ENCODE measurements around the gene SENP2.
"Not testable (repeated sequence)": the region's sequence is repeated elsewhere in the genome, so short reads cannot be mapped to it uniquely, and the experiment has no call there.

The SENP2 gene

DNA sequence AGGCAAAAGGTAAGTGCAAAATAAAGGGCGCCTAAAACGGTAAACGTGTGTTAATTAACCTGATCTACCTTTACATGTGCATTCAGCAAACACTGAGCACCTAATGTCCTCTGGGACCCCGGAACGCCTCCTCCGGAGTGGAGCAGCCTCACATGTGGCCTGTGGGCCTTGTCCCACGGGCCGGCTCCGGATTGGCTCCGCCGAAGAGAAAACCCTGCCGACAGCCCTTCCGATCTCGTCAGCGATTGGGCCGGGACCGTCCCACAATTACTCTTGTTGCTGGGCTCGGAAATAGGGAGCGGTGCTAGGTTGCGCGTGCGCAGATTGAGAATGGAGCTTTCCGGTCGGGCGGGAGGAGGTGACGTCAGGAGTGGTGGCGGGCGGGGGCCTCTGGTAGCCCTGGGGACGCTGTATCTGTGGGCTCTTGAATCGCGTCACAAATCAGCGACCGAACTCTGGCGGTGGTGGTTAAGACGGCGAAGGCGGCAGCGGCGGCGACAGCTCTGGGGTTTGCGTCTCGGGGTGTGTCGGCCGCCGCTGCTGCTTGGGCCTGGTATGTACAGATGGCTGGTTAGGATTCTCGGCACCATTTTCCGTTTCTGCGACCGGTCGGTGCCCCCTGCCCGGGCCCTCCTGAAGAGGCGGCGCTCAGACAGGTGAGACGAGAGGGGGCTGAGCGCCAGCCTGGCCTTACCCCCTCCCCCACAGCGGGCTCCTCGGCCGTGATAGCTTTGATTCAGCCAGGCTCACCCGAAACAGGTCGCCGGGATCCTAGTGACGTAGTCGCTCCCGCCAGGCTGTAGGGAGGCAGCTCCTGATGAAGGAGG is at the start of gene SENP2:
TSS of gene SENP2 (plus strand) at position 437 of the 827 bp plus-strand sequence. CDS start at position 556, 119 bp downstream.
- DNase-seq (ENCODE audit: low spot score): peak; percentile 99

DNA sequence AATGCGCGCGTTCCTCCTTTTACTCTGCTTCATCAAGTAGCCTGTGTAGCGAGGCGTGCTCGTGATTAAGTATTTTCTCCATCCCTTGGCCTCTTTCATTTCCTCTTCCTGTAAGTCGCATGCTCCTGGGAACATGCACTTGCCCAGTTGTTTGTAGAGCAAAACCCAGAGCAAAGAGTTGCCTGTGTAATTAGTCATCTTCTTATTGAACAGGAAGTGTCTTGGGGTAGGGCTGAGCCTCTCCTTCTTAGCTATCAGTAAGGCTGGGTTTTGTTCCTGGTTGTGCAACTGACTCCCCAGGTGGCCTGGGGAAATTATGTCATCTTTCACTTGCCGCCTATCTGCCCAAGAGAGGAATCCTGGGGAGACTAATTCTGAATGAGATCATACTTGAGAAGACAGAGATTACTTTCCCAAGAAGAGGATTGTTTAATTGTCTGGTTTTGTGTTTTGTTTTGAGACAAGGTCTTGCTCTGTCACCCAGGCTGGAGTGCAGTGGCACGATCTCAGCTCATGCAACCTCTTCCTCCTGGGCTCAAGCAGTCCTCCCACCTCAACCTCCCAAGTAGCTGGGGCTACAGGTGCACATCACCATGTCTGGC is 48.6 kb upstream of the SENP2 start:
- DNase-seq (ENCODE audit: low spot score): no peak

DNA sequence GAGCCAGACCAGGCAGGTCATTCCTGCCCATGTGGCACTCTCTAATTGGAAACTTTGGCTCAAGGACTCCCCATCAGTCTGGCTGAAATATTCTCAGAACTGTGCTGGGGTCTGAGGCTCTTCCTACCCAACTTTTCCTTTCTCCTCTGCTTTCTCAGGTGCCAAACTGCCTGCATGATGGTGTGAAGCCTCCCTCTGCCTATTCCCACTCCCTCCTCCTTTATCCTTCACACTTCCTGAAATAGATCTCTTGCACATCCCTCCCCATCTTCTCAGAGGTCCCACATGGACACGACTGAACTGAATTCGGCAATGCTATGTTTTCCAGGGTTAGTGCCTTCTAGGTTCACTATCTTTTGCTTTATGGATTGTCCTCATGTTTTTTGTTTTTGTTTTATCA is 46.2 kb upstream of the SENP2 start:
- DNase-seq (ENCODE audit: low spot score): no peak

DNA sequence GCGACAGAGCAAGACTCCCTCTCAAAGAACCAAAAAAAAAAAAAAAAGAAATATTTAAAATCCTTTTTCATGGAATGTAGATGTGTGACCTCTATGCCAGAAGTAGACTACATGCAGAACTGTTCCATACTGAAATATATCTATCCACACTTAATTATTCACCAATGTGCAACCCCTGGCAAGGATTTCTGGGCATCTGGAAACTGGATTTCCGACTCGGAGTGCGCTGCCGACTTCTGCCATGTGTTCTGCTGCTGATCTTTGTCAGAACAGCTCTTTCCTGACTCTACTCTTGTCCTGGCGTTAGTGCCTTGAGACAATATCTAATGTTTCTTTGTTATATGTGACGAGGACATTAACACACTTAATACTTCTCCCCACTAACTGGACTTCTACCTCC is 45.4 kb upstream of the SENP2 start:
- no peak for DNase-seq (ENCODE audit: low spot score)

DNA sequence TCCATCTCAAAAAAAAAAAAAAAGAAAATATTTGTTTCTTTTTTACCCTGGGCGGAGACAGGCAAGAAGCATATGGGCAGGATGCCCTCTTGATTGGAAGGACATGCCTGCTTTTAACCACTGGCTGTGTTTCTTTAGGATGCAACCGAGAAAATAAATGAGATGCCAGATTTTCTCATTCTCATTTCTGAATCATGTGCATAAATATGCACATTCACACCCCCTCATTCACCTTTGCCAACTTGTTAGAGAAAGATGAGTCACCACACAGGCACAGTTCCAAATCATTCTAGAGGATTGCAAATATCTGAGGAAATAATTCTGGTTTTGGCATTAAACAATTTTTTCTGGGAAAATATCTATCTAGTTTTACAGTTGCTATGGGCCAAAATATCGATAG is 37.0 kb upstream of the SENP2 start:
- no peak for DNase-seq (ENCODE audit: low spot score)

DNA sequence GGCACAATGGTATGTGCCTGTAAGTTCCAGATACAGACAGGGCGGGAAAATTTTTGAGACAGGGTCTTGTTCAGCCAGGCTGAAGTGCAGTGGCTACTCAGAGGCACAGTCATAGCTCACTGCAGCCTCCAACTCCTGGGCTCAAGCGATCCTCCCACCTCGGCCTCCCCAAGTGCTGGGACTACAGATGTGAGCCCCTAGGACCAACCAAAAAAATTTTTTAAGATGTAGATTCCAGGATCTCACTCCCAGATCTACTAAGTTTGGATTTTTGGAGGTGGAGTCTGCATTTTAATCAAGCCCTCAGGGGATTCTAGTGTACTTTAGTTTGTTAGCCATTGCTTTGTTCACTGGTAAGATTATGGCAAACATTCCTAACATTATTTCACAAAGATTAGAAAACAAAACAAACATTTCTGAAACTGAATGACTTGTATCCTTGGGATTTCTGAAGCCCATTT is 36.4 kb upstream of the SENP2 start:
- DNase-seq (ENCODE audit: low spot score): no peak

DNA sequence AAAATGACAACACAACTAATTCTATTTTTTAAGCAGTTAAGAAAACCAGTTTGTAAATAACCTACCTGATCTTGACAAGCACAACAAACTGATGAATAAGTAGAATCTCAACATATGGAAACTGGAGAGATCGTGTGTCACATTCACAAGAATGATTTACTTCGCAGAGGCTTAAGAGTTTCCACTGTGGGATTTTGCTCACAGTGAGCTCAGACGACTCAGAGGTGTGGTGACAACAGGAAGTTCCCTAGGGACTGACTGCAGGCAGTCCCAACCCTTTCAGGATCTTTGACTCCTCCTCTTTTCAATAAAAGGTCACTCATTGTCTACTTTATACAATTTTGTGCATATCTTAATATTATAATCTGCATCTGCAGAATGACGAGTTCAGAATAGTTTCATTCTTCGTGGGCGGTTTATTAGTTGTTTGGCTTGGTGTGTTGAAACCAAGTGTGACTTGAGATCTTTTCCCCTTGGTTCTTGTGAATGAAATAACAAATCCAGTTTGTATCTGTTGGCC is 33.7 kb upstream of the SENP2 start, which contains the start of gene LIPH:
TSS of gene LIPH (minus strand) at position 231 of the 520 bp plus-strand sequence. CDS start at position 114, 117 bp downstream.
- no peak for DNase-seq (ENCODE audit: low spot score)

DNA sequence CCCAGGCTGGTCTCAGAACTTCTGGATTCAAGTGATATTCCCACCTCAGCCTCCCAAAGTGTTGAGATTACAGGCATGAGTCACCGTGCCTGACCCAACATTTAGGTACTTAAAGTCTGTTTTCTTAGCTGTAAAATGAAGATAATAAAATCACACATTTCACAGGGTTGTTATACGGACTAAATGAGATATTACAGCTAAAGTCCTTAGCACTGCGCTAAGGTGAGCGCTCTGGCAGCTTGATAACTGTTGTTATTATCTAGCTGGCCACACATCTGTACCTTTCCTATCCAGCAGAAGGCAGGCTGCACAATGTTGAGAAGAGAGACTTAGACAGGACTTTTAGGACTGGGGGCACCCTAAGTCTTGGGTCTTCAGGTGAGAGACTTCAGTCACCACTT is 31.0 kb upstream of the SENP2 start:
- DNase-seq (ENCODE audit: low spot score): no peak

DNA sequence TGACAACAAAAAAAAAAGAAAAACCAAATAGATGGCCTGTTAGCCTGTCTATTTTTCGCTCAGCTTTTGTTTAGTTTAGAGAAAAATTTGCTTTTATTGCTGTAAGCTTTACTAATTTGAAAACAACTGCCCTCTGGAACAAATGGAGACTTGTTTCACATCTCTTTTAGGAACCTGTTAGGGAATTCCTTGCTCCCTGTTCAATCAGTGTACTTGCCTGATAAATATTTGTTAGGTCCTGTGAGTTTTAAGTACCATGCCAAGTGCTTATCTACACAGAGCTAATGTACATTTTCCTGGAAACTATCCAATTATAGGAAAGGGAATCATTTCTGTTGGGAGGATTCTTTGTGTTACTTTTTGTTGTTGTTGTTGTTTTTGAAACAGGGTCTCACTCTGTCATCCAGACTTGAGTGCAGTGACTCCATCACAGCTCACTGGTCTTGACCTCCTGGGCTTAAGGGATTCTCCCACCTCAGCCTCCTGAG is 30.2 kb upstream of the SENP2 start:
- no peak for DNase-seq (ENCODE audit: low spot score)

DNA sequence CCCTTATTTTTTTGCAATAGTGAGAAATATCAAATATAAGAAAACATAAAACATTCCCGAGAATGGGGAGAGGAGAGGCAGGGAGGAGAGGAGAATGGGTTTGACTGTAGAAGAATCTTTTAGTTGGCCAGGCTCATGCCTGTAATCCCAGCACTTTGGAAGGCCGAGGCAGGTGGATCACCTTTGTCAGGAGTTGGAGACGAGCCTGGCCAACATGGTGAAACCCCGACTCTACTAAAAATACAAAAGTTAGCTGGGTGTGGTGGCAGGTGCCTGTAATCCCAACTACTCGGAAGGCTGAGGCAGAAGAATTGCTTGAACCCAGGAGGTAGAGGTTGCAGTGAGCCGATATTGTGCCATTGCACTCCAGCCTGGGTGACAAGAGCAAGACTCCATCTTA is 29.5 kb upstream of the SENP2 start:
- not testable (repeated sequence) for DNase-seq (ENCODE audit: low spot score)

DNA sequence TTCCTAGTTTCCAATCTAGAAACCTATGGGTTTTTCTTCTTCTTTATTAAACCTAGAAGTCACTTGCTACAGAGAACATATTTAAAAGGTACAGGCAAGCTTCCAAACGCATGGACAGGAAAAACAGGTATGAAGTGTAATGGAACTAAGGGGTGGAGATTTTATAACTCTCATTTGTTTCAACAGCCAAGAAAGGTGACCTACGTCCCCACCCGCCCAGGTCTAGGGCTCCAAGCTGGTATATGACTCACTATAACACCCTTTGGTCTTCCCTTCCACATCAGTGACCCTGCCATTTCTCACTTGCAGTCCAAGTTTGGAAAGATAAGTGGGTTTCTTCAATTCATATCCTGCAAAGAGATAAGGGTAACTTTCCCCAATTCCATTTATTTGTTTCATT is 27.7 kb upstream of the SENP2 start:
- DNase-seq (ENCODE audit: low spot score): no peak

DNA sequence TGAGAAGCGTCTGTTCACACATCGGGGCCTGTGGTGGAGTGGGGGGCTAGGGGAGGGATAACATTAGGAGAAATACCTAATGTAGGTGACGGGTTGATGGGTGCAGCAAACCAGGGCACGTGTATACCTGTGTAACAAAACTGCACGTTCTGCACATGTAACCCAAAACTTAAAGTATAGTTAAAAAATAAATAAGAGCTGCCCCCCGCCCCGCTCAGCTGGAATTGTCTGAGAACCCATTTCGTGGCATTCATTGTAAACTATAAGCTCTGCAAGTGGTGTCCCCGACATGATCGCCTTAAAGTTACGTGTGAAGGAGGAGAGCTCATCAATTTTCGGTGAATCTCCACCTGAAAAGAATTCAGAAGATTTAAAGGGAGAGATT is 26.4 kb upstream of the SENP2 start:
- DNase-seq (ENCODE audit: low spot score): no peak

DNA sequence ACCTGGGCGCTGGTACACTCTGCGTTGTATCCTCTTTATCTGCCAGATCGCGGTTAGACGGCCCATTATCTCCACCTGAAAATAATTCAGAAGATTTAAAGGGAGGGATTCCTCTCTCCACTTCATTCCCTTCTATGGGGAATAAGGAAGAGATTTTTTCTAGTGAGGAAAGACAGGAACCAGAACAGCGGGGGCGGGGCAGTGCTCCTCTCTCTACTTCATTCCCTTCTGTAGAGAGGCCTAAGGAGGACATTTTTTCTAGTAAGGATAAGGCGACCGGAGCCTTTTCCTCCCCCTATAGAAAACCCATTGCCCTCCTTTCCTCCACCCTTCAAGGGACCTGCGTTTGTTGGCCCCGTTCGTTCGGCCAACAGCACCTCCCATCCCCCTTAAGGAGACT is 25.4 kb upstream of the SENP2 start:
- DNase-seq (ENCODE audit: low spot score): no peak

DNA sequence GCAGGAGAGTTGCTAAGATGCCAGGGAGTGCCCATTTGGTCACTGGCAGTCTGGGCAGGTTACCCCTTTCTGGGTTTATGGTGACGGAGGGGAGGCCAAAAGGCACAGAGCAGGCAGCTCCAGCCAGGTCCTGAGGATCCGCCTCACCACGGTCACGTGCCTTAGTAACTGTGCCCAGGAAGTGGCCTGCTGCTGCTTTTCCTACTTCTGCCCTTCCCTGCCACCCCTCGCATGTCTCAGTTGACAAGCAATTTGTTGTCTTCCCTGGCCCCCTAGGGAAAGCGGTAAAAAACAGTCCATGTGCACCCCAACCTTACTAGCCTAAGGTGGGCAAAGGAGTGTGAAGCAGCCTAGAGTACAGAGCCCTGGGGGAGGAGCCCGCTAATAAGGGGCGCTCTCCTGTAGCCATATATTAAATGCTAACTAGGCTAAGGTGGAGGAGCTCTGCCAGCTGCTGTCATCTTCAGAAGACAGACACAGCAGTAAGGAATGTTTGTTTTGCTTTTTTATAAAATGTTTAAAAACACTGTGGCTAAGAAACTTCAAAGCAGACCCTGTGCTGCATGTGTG is 24.6 kb upstream of the SENP2 start:
- DNase-seq (ENCODE audit: low spot score): no peak

DNA sequence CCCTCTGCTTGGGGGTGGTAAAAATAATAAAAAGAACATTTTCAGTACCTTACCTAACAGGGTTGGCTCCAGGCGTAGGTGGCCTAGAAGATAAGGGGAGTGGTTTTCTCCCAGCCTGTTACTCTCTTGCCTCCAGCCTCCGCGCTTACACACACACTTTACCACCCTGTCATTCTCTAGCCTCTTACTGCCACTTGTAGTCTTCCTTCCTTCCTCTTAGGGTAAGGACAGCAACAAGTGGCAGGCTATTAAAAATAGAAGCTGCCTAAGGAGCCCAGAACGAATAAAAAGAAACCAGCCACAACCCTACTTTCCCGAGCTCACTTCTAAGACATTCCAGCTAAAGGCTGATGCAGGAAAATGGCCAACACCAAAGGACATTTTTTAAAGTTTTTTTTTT is 24.1 kb upstream of the SENP2 start:
- no peak for DNase-seq (ENCODE audit: low spot score)

DNA sequence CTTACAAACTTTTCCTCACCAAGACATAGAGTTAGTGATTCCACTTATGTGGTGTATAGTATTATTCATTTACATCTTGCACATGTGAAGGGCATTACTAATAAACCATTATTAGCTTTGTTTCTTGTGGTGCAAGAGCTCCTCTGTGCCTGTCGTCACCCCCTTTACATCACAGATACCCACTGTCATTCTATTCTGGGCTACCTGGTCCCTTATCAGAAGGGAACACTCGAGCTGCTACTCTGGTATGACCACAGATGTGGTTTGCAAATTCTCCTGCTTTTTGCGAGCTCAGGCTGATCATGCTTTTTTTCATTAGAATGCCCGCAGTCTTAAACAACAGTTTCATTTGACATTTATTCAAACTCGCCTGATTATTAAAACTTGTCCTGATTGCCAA is 13.9 kb upstream of the SENP2 start:
- DNase-seq (ENCODE audit: low spot score): no peak

DNA sequence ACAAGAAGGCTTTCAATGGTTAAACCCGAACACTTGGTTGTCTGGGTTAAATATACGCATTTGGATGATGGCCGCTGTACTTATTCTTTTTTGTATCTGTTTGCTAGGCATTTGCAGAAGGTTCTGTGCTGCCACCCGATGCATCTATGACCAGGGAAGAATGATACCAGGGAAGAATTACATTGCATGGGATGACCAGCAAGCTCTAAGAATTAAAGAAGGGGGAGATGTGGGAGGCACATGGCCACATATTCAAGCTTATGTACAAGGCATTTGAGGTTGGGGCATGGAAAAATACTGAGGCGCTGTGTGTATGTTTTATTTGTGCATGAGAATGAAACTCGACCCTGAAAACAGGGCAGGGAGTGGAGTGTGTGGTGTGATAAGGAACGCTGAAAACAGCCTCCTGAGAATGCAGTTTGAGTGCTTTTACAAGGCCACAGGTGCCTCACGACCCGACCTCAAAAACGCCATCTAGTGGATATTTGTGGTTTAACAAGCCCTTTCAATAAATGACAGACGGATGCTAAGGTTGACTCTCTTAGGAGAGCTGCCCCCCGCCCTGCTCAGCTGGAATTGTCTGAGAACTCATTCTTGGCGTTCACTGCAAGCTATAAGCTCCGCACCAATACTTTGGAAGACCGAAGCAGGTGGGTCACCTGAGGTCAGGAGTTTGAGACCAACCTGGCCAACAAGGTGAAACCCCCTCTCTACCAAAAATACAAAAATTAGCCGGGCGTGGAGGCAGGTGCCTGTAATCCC is 10.8 kb upstream of the SENP2 start:
- DNase-seq (ENCODE audit: low spot score): peak; percentile 73

DNA sequence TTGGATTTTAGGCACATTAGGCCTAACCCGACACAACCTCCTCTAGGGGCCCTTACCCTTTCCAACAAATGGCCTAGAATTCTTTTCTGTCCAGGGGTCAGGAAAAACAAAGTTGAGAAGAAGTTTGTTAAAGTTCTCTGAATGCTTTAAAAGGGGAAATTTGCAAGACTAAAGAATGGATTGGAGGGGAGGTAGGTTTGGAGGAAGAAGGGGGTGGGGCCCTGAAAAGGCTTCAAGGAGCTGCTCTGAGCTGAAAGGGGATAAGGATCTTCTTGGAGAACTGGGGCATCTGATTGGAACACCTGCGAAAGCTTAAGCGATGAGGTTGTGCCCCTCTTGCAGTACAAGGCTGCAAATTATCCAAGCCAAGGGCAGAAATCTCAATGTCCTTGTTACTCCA is 3.9 kb upstream of the SENP2 start:
- no peak for DNase-seq (ENCODE audit: low spot score)

DNA sequence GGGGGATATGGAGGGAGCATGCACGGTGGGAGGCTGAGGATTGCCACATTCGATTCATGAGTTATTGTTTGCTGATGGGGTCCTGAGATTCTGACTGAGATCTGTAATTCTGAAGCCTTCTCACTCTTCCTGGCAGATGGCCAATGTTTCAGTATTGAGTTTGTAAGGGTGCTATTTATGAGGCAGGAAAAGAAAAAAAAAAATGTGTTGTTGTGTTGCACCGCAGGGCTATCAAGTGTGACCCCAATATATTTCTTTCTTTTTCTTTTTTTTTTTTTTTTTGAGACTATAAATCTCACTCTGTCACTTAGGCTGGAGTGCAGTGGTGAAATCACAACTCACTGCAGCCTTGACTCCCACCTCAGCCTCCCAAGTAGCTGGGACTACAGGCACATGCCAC is 3.2 kb upstream of the SENP2 start:
- DNase-seq (ENCODE audit: low spot score): peak; percentile 44

DNA sequence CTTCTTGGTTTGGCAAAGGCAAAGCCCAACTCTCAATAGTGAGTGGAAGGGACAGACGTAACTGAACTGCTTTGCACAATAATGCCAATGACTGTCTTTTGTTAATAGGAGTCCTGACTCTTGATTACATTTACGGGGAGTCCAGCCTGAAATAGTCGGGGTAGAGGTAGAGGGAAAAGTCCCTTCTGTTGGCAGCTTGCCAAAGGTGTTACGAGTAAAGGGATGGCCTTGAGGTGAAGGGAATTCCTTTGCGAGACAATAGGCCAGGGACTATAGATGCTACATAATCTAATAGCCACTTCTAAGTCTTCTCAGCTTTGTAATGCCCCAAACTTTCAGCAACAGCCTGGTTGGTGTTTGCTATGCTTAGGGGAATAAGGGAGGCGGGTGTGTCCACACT is 2.2 kb upstream of the SENP2 start:
- no peak for DNase-seq (ENCODE audit: low spot score)

DNA sequence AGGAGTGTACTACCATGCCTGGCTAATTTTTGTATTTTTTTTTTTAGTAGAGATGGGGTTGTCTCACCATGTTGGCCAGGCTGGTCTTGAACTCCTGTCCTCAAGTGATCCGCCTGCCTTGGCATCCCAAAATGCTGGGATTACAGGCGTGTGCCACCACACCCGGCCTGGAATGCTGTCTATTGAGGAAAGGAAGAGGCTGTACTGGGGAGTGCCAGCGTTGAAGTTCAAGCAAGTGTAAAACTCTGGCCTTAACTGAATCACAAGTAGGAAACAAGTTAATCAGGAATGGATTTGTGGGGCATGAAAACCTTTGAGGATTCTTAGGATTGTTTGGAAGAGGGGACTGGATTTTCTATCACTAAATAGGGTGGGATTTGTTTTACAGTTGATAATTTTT is 1.4 kb upstream of the SENP2 start:
- DNase-seq (ENCODE audit: low spot score): no peak

DNA sequence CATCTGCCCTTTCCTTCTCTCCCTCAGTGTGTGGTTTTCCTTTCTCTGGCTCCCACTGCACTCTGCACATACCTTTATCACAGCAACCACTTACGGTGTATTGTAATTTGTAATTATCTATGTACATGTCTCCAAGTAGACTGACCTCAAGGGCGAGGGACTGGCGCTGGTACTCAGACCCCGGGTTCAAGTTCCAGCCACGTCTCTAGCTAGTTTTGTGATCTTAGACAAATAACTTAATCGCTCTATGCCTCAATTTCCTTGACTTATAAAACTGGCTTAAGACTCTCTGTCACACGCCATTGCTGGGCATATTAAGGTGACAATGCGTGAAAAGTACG is 607 bp upstream of the SENP2 start:
- DNase-seq (ENCODE audit: low spot score): no peak

Measured in hematopoietic multipotent progenitor cell treated with erythropoietin and hydrocortisone succinate and interleukin-3 and kit ligand, for 15 days (in vitro differentiated cells).